Lower leg skin (tissue), 3 donors: ENCODE data around the gene CD200R1.

Experiments used
- CTCF ChIP-seq, 3 donors: fragments of 450-650 bp; IDR thresholded peaks; one replicate each; pipeline ENCODE4 v1.5.1; 2016; ENCODE audit warnings: antibody characterized with exemption in 3 of 3, mild to moderate bottlenecking in 3 of 3, moderate library complexity in 2 of 3
- POLR2A ChIP-seq, 2 donors: fragments of 450-650 bp; IDR thresholded peaks; one replicate each; pipeline ENCODE4 v1.6.1; 2016 to 2017; ENCODE audit warnings: antibody characterized with exemption in 2 of 2, mild to moderate bottlenecking in 1 of 2, moderate library complexity in 1 of 2

- TF ChIP-seq CTCF (IDR thresholded peaks at IDR 0.05) (no peak), POLR2A (IDR thresholded peaks at IDR 0.05) (no peak)
Observed at GRCh38 chr3:113013593-113013992, 38.7 kb upstream of the CD200R1 start.
